Progenitor cell of endocrine pancreas (in vitro differentiated cells): ENCODE results near the gene LRGUK. TPM values are rescaled to one million over a fixed set of nuclear protein-coding genes. Genes with fewer than 3 reads are reported as not detected.
"Not testable (repeated sequence)": the region's sequence is repeated elsewhere in the genome, so short reads cannot be mapped to it uniquely, and the experiment has no call there.

Experiments used
- DNase-seq: peaks from one replicate; pipeline ENCODE4 v3.0.0; 2021; ENCODE audit warnings: low spot score; ENCODE audit not compliant: unreplicated experiment
- H3K27ac Mint-ChIP-seq: 2 replicates; pipeline ENCODE4 v1.8.0; 2021; ENCODE audit warnings: mild to moderate bottlenecking, moderate library complexity, mixed read lengths
- H3K27me3 Mint-ChIP-seq: 2 replicates; pipeline ENCODE4 v1.8.0; 2021; ENCODE audit warnings: mixed read lengths
- H3K36me3 Mint-ChIP-seq: 2 replicates; pipeline ENCODE4 v1.8.0; 2022; ENCODE audit warnings: mixed read lengths; ENCODE audit not compliant: insufficient read depth
- H3K4me1 Mint-ChIP-seq: 2 replicates; pipeline ENCODE4 v1.8.0; 2021; ENCODE audit warnings: low read depth, mixed read lengths
- H3K4me3 Mint-ChIP-seq: 2 replicates; pipeline ENCODE4 v1.8.0; 2021; ENCODE audit warnings: low read depth, mild to moderate bottlenecking, moderate library complexity, mixed read lengths
- H3K9me3 Mint-ChIP-seq: 2 replicates; pipeline ENCODE4 v1.8.0; 2021; ENCODE audit warnings: low read depth, mixed read lengths
- CTCF ChIP-seq: fragments of 200-600 bp; sonication (generic); IDR thresholded peaks from one replicate; pipeline ENCODE4 v1.5.0; 2021; ENCODE audit warnings: antibody characterized with exemption, mild to moderate bottlenecking; ENCODE audit not compliant: unreplicated experiment
- total RNA-seq: library from RNA; stranded (reverse); gene quantifications from 2 replicates; pipeline ENCODE4 v1.2.1, GENCODE V29; 2021

The LRGUK gene
- total RNA-seq, 1 donor from 2014 or later = 2.6 TPM

GRCh38 chr7:134287916-134288659 lies 160.9 kb downstream of the LRGUK start:
- Mint-ChIP-seq H3K27me3 (peaks cover 4% of the 10 kb centered on the region), H3K4me3 (no peak overlapping the region), H3K4me1 (peaks cover 22% of the 10 kb centered on the region), H3K36me3 (peaks cover 7% of the 10 kb centered on the region), H3K27ac (no peak overlapping the region), H3K9me3 (no peaks in the 10 kb centered on the region)
- DNase-seq = no peak
- no peak for TF ChIP-seq CTCF

- Mint-ChIP-seq H3K27me3 (peaks cover 4% of the 10 kb centered on the region), H3K4me3 (no peak overlapping the region), H3K27ac (peak overlapping the region; percentile 73), H3K9me3 (no peaks in the 10 kb centered on the region), H3K4me1 (peaks cover 17% of the 10 kb centered on the region), H3K36me3 (peaks cover 15% of the 10 kb centered on the region)
- TF ChIP-seq CTCF = no peak
- no peak for DNase-seq
Observed at GRCh38 chr7:134289423-134289822, 162.3 kb downstream of the LRGUK start.

- H3K27ac Mint-ChIP-seq = no peak overlapping the region
- DNase-seq = no peak
- H3K27me3 Mint-ChIP-seq = peaks cover 4% of the 10 kb centered on the region
- H3K36me3 Mint-ChIP-seq = peaks cover 19% of the 10 kb centered on the region
- H3K4me3 Mint-ChIP-seq = no peak overlapping the region
- TF ChIP-seq CTCF = no peak
- peaks cover 13% of the 10 kb centered on the region for H3K4me1 Mint-ChIP-seq
- no peaks in the 10 kb centered on the region for H3K9me3 Mint-ChIP-seq
Observed at GRCh38 chr7:134289841-134290240, 162.7 kb downstream of the LRGUK start.

- no peak overlapping the region for H3K27ac Mint-ChIP-seq
- no peak overlapping the region for H3K4me3 Mint-ChIP-seq
- H3K9me3 Mint-ChIP-seq = no peaks in the 10 kb centered on the region
- peaks cover 22% of the 10 kb centered on the region for H3K36me3 Mint-ChIP-seq
- peaks cover 4% of the 10 kb centered on the region for H3K27me3 Mint-ChIP-seq
- H3K4me1 Mint-ChIP-seq = peaks cover 13% of the 10 kb centered on the region
- DNase-seq = no peak
- no peak for TF ChIP-seq CTCF
Observed at GRCh38 chr7:134290286-134290685, 163.1 kb downstream of the LRGUK start.

GRCh38 chr7:134293002-134293740 lies 166.0 kb downstream of the LRGUK start:
- H3K4me1 Mint-ChIP-seq = peaks cover 13% of the 10 kb centered on the region
- DNase-seq = no peak
- peaks cover 2% of the 10 kb centered on the region for H3K9me3 Mint-ChIP-seq
- H3K27me3 Mint-ChIP-seq = no peaks in the 10 kb centered on the region
- no peak for TF ChIP-seq CTCF
- no peak overlapping the region for H3K27ac Mint-ChIP-seq
- H3K4me3 Mint-ChIP-seq = no peak overlapping the region
- peaks cover 34% of the 10 kb centered on the region for H3K36me3 Mint-ChIP-seq

GRCh38 chr7:134295982-134296381 lies 168.8 kb downstream of the LRGUK start:
- H3K36me3 Mint-ChIP-seq = peaks cover 39% of the 10 kb centered on the region
- not testable (repeated sequence) for H3K27me3 Mint-ChIP-seq, H3K9me3 Mint-ChIP-seq, H3K27ac Mint-ChIP-seq, H3K4me3 Mint-ChIP-seq, H3K4me1 Mint-ChIP-seq, DNase-seq
